ENCODE results near the gene ENAH. TPM values are rescaled to one million over a fixed set of nuclear protein-coding genes. Genes with fewer than 3 reads are reported as not detected.
"Not testable (repeated sequence)": the region's sequence is repeated elsewhere in the genome, so short reads cannot be mapped to it uniquely, and the experiment has no call there.

ENAH gene
- total RNA-seq, 2 donors from 2014 or later = 29.7 to 43.3 TPM

GRCh38 chr1:225474986-225475820, 177.7 kb downstream of the ENAH start:
- intact Hi-C loops (cut with DNase I, micrococcal nuclease) = loop anchor here (2.0 to 10.0 kb wide), 4 partner anchors 298 to 500 kb away; no protein-coding TSS in a partner anchor
- ATAC-seq (peak; percentile 87), DNase-seq (peak; percentile 59 to 67)

- intact Hi-C loops (cut with DNase I, micrococcal nuclease) = loop anchor here (2.0 to 10.0 kb wide), 4 partner anchors 298 to 500 kb away; no protein-coding TSS in a partner anchor
- peak in 1 of 2 donors; percentile 25 for DNase-seq
- no peak for ATAC-seq
These were observed 178.4 kb downstream of the ENAH start for GRCh38 chr1:225474439-225474985.

- intact Hi-C loops (cut with DNase I, micrococcal nuclease) = loop anchor here (2.0 to 10.0 kb wide), 4 partner anchors 299 to 501 kb away; no protein-coding TSS in a partner anchor
- not testable (repeated sequence) for ATAC-seq
- peak in 1 of 2 donors; percentile 22 for DNase-seq
These were observed 179.1 kb downstream of the ENAH start for GRCh38 chr1:225473676-225474438.

GRCh38 chr1:225473266-225473665, 179.7 kb downstream of the ENAH start:
- intact Hi-C loops (cut with DNase I, micrococcal nuclease) = loop anchor here (10.0 kb wide), 2 partner anchors 442 to 502 kb away; no protein-coding TSS in a partner anchor
- ATAC-seq = not testable (repeated sequence)
- DNase-seq = peak; percentile 29 to 72

GRCh38 chr1:225471453-225472301, 181.2 kb downstream of the ENAH start:
- intact Hi-C loops (cut with DNase I, micrococcal nuclease) = loop anchor here (10.0 kb wide), 2 partner anchors 443 to 503 kb away; no protein-coding TSS in a partner anchor
- no peak for DNase-seq
- ATAC-seq = no peak

- ATAC-seq = no peak
- DNase-seq = no peak
- intact Hi-C loops (cut with DNase I, micrococcal nuclease) = loop anchor here (10.0 kb wide), 2 partner anchors 444 to 504 kb away; no protein-coding TSS in a partner anchor
These were observed 181.8 kb downstream of the ENAH start for GRCh38 chr1:225471109-225471452.

- DNase-seq (no peak), ATAC-seq (no peak)
- intact Hi-C loops (cut with DNase I, micrococcal nuclease) = loop anchor here (10.0 kb wide), 2 partner anchors 444 to 504 kb away; no protein-coding TSS in a partner anchor
These were observed 182.5 kb downstream of the ENAH start for GRCh38 chr1:225470211-225471108.

- DNase-seq (no peak), ATAC-seq (peak; percentile 10)
- intact Hi-C loops (cut with DNase I, micrococcal nuclease) = no loop called here
These were observed 183.9 kb downstream of the ENAH start for GRCh38 chr1:225469051-225469450.

- intact Hi-C loops (cut with DNase I, micrococcal nuclease) = no loop called here
- ATAC-seq (no peak), DNase-seq (peak in 1 of 2 donors; percentile 18)
These were observed 184.5 kb downstream of the ENAH start for GRCh38 chr1:225468270-225469020.

- intact Hi-C loops (cut with DNase I, micrococcal nuclease) = no loop called here
- DNase-seq (peak; percentile 68 to 73), ATAC-seq (no peak)
These were observed 185.5 kb downstream of the ENAH start for GRCh38 chr1:225467193-225468020.

GRCh38 chr1:225466848-225467192, 186.1 kb downstream of the ENAH start:
- intact Hi-C loops (cut with DNase I, micrococcal nuclease) = no loop called here
- DNase-seq = peak in 1 of 2 donors; percentile 18
- no peak for ATAC-seq

- DNase-seq (no peak), ATAC-seq (no peak)
- intact Hi-C loops (cut with DNase I, micrococcal nuclease) = no loop called here
These were observed 187.0 kb downstream of the ENAH start for GRCh38 chr1:225465793-225466517.

GRCh38 chr1:225464851-225465792, 187.8 kb downstream of the ENAH start:
- intact Hi-C loops (cut with DNase I, micrococcal nuclease) = no loop called here
- DNase-seq (peak; percentile 21 to 37), ATAC-seq (peak; percentile 5)

All from left colon (tissue), 2 donors.